NCI-H2171 treated with DMSO at 0.1 percent for 48 hours (cell line): ENCODE results near the gene KMT2A.
A peak's percentile ranks its signal among the peaks of the same experiment; 100 is the strongest.
"Not testable (repeated sequence)": the region's sequence is repeated elsewhere in the genome, so short reads cannot be mapped to it uniquely, and the experiment has no call there.

Source experiments
- DNase-seq: peaks from one replicate; lab custom pipeline; 2025; lab: John Stamatoyannopoulos, UW

KMT2A gene

DNA sequence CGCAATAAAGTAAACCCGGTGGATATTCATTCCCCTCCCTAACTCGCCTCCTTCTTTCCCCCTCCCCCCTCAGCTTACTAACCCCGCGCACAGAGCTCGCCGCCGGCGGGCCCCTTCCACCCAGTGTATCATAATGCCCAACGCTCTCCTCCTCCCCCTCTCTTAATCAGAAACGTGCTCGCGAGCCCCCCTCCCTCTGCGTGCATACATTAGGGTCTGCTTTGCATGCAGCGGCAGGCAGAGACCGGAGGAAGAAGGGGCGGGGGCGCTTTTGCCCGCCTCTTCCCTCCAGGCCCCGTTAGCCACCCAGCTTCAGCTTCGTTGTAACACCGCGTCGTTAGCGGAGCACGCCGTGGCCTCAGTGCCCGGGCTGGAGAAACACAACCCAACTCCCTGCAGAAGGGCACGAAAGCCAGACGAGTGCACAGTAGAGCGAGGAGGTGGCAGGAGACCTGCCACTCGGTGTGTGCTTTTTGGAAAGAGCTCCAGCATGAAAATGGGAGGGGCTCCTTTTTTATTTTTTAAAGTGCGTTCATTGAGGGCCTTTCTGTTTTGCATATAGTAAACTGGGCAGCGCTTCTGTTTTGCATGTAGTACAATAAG is 901 bp upstream of the KMT2A start:
- peak; percentile 88 for DNase-seq

DNA sequence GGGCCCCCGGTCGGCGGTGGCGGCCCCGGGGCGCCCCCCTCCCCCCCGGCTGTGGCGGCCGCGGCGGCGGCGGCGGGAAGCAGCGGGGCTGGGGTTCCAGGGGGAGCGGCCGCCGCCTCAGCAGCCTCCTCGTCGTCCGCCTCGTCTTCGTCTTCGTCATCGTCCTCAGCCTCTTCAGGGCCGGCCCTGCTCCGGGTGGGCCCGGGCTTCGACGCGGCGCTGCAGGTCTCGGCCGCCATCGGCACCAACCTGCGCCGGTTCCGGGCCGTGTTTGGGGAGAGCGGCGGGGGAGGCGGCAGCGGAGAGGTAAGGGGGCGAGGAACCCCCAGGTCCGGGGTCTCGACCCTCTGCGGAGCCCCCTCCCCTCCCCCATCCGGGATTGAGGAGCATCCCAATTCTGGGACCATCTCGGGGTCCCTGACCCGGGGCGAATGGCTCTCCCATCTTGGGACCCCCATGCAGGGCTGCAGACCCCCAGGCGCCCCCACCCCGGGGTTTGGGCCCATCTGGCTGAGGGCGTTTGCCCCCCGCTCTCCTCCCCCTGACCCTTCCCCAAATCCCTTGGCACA is 431 bp downstream of the KMT2A start:
- DNase-seq: no peak

DNA sequence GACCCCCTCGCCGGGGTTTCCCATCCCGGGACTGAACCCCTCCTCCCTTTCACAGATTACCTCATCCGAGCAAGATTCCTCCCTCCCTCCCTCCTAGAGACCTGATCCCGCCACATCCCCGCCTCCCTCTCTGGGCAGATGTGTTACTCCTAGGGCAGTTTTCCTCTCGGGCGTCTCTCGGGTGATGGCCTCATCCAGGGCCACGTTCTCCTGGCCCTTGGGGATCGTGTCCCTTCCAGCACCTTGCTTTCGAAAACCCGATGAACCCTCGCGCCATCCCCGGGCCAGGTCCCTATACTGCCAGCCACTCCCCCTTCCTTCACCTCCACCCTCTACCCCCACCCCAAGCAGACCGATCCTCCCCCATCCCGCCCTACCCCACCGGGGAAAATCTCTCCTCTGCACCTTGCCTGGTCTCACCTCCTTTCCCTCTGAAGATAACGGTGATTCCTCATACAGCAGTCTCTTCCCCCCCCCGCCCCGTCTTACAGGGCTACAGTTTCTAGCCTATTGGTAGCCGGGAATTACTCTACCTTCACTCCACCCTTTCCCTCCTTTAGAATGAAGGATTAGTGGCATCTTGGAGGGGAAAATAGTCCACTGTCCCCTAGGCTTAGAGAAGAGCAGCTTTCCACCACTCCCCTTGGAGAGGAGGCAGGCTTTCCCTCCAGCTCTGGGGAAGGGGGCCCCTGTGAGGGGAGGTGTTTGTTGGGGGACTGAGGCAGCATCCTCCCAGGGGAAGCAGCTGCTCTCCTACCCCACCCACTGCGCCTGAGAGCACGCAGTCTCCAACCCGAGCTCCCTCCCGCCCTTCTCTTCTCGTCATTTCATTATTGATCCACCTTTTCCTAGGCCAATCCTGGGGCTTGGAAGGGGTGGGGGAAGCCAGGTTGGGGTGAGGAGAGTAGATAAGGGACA is 1.2 kb downstream of the KMT2A start:
- peak; percentile 36 for DNase-seq

DNA sequence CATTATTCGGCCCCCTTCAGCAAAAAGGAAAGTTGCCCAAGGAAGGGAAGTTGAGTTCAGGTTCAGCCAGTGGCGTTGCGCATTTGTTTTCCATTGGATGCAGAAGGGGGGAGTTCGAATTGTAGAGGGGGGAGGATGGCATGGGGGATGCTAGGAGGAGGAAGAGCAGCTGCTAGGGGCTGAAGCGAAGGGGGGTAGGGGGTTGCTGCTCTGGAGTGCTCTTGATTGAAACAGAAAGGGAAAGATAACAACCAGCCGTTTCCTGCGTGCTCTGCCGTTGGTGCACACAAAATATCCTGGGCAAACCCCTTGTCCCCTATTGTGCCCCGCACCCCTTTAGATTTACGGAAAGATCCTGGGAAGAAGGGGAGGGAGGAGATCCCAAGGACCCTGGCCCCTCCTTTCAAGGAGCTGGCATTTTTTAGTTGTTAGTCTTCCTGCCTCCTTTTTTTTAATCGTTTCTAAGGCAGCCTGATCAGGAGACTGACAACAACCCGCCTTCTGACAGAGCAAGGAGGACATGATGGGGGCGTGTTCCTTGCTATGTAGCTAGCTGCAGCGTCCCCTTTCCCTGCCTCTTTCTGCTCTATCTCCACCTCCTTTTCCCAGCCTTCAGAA is 2.1 kb downstream of the KMT2A start:
- no peak for DNase-seq

DNA sequence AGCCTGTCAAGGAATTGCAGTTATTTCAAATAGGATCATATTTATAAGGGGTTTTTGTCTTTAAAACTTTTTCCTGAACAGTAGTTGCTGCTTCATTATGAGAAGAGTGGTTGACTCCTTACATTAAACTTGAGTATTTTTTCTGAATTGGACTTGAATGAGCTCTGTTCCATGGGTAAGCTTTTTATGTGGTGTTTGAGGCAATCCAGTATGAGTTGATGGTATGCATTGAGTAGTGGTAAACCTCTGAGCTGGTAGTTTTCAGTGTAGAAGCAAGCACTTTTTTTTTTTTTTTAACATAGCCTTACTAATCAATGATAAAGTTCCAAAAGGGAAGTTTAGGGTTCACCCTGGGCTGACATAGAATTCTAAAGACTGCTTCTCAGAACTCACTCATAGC is 3.4 kb downstream of the KMT2A start:
- no peak for DNase-seq

DNA sequence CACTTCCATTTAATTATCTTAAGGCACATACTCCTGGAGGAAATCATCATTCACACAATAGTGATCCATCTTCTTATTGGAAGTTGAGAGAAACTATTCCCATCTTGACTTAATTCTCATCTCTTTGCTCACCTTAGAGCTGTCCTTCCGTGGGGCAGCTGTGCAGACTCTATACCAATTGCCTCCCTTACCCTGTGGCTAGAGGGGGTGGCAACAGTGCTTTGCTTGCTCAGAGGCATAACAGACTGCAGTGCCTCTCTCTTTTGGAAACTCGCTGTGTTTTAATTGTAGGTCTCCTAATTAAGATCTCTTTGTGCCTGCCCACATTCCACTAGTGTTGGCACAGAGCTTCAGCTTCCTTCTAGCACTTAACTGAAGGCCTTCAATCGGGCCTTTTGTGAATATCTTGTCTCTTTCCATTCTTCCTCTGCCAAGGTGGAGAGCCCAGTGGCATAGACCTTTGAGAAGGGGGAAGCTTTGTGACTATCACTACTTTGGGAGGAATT is 5.5 kb downstream of the KMT2A start:
- no peak for DNase-seq

DNA sequence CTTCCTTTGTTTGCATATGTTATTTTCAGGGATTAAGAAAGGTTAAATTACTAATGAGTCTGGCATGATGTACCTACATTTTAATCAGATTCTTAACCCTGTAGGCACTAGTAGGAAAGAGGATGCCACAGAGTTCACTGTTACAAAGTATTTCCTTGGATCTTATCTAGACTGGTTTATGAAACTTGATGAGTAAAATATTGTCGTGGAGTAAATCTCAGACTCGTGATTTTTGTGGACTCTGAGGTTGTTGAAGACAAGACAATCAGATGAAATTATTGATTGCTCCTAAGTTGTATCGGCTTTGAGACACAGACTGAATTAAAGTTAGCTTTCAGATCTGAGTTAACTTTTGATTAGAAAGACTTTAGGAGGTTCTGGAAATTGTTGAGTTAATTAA is 6.0 kb downstream of the KMT2A start:
- DNase-seq: no peak

DNA sequence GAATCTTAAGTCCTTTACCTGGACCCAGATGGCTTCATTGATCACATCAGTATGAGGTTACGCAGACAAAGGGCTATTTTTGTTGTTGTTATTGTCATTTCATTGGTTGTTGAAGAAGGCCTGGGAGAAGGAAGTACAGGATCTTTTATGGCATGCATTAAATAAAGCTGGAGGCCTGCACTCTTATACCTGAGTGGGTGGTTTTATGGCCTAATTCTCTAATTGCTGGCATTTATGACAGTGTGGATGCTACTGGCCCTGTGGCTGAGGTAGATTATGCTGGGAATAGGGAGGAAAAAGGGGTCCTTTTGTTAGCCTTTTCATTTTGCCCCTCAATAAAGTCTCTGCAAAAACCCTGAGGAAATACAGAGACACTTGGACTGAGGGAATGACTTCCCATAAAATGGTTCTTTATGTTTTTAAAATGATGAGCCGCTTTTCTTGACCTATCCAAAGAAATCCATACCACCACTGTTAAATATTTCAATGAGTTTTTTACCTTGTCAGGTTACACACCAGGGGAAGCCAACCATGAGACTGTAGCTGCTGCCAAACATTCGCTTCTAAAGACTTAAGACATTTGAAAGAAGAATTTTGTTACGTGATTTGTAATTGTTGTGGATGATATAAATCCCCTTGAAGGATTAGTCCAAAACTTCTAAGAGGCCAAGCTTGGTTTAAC is 6.8 kb downstream of the KMT2A start:
- no peak for DNase-seq

DNA sequence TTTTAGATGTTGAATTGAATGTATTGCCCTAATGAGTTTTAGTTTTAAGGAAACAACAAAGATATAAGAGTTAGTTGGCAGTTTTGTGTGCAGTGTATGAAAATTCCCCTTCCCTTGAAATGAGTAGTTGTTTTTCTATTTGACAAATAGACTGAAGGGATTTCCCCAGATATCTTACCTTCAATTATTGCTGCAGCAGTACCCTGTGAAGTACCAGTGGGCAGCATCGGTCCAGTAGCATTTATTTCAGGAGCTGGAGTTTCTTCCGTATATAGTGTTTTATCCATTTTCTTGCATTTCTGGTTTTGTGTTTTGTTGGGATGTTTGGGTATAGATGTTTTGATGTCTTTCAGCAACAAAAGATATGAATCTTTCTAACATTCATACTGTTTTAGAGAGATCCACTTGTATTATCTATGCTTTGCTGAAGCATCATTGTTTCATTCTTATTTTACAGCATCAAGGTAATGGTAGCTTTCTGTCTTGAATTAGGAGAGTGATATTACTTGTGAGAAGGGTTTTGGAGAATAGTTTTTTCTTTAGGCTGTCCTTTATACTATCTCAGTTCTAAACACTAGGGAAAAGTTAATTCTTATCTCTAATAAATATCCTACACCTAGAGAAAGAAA is 7.4 kb downstream of the KMT2A start:
- no peak for DNase-seq

DNA sequence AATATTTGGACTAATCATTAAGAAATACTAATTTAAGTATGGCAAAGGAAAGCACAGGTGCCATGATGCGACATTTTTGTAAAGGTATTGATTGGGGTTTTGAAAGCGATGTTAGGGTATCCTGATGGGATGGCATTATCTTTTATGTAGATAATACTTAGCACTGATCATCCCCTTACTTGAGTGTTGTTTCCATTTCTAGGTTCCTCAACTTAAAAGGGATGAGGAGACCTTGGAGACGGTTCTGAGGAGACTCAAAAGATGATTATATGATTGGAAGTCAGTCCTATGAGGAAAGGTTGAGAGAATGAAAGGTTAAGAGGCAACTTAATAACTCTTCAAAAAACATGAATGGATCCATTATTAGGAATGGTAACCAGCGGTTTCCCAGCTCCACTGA is 11.1 kb downstream of the KMT2A start:
- no peak for DNase-seq

DNA sequence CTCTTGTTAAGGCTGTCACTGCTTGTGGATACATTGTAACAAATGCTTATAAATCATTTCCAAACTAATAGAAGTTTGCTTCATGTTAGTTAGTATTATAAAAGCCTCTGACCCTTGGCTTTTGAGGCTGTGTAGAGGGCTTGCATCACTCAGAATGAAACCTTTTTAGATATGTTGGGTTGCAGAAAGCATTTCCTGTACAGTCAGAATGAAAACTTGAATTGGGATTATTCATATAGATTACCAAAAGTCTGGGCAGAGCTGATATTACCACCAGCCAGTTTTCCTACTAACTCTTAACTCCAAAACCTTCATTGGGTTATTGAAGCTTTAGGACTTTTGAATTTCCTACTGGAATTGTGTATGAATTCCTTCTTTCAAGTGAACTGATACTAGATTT is 12.0 kb downstream of the KMT2A start:
- no peak for DNase-seq

DNA sequence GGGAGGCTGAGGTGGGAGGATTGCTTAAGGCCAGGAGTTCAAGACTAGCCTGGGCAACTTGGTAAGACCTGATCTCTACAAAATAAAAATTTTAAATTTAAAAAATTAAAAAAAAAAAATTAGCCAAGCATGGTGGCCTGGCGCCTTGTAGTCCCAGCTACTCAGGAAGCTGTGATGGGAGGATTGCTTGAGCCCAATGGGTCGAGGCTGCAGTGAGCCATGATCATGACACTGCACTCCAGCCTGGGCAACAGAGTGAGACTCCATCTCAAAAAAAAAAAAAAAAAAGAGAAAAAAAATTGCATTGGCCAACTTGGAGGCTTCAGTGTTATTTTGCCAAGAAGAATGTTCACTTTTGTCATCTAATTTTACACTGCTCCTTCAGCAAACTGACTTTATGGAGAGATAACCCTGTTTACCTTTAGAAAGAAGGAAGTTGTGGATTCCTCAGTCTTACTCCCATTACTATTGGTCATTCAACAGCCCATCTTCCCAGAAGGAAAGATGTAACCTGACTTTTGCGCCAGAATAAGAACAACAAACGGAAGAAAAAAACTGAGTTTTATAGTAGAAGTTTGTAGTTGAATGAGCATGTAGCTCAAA is 13.1 kb downstream of the KMT2A start:
- no peak for DNase-seq

DNA sequence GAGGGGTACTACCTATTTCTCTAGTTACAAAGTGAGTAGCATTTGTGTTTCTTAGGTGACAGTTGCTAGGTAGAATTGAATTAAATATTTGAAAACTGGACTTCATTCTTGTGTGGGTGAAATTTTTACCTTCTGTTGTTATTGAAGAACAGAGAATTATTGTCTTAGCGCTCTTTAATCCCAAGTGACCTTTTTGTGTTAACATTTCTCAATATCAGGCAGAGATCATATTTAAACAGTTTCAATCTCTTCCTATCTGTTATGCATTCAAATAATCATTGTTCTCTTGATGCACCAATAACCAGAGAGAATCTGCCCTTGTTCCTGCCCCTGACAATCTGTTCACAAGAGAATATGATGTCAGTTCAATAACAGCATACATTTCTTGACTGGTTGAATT is 14.2 kb downstream of the KMT2A start:
- no peak for DNase-seq

DNA sequence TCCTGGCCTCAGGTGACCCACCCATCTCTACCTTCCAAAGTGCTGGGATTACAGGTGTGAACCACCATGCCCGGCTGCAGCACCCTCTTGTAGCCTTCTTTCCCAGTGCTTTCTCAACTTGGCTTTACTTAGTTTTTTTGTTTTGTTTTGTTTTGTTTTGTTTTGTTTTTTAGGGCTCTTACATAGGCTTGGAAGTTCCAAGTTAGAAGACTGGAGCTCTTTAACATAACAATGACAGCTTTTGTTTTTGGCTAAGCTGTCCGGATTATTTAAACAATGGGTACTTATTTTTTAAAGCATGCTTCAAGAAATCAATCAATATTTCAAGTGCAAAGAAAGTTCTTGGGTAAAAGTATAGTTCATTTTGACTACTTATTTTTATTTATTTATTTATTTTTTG is 25.9 kb downstream of the KMT2A start:
- no peak for DNase-seq

DNA sequence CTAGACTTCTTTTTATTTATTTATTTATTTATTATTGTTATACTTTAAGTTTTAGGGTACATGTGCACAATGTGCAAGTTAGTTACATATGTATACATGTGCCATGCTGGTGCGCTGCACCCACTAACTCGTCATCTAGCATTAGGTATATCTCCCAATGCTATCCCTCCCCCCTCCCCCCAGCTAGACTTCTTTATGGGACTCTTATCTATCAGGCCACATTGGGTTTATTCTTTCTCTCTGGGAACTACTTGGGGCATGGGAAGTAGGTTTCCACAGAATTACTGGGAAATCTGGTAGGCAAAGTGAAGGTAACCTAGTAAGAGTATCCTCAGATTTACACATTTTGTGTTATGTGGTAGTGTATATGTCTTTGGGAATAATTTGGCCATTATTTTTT is 32.7 kb downstream of the KMT2A start:
- not testable (repeated sequence) for DNase-seq

DNA sequence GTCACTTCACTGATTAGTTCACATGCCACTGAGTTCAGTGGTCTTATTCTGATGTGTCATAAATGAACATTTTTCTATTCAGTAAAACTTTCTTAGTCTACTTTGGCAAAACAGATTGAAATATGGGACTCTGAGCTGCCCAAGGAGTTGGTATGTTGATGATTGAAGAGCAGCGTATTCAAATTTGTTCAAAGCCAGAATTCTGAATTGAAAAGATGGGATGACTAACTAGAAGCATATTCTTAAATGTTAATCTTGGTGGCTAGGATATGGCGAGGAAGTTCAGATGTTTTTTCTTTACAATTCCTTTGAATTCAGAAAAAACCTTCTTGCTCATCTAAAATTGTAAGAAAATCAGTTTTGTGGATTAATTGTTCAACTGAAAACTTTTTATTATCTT is 34.7 kb downstream of the KMT2A start:
- DNase-seq: no peak

DNA sequence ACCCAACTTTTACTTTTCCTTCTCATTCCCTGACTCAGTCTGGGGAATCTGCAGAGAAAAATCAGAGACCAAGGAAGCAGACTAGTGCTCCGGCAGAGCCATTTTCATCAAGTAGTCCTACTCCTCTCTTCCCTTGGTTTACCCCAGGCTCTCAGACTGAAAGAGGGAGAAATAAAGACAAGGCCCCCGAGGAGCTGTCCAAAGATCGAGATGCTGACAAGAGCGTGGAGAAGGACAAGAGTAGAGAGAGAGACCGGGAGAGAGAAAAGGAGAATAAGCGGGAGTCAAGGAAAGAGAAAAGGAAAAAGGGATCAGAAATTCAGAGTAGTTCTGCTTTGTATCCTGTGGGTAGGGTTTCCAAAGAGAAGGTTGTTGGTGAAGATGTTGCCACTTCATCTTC is 37.2 kb downstream of the KMT2A start:
- no peak for DNase-seq

DNA sequence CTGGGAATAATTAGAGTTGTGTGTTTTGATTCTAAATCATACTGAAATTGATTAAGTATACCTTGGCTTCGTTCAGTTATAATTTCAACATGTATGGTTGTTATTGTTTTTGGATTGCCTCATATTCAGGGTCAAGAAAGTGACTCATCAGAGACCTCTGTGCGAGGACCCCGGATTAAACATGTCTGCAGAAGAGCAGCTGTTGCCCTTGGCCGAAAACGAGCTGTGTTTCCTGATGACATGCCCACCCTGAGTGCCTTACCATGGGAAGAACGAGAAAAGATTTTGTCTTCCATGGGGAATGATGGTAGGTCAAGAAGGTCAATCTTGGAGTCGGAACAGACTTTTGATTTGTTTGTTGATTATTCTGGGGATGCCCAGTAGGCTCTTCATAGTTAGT is 40.4 kb downstream of the KMT2A start:
- DNase-seq: no peak

DNA sequence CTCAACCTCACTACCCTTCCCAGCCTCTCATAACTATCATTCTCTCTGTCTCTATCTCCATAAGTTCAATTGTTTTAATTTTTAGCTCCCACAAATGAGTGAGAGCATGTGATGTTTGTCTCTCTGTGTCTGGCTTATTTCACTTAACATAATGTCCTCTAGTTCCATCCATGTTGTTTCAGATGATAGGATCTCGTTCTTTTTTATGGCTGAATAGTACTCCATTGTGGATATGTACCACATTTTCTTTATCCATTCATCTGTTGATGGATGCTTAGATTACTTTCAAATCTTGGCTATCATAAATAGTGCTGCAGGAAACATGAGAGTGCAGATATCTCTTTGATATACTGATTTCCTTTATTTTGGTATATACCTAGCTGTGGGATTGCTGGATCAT is 44.9 kb downstream of the KMT2A start:
- DNase-seq: not testable (repeated sequence)

DNA sequence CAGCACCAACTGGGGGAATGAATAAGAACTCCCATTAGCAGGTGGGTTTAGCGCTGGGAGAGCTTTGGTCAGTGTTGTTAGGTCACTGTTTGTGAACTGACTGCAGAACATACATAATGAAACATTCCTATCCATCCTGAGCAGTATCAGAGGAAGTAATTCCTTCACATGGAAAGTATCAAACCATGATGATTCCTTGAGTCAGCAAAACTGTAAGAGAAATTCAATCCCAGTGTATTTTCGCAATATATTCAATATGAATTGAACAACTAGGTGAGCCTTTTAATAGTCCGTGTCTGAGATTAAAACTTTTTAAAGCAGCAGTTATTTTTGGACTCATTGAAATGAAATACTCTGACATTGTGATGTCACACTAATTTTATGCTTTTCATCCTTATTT is 48.1 kb downstream of the KMT2A start:
- DNase-seq: no peak

DNA sequence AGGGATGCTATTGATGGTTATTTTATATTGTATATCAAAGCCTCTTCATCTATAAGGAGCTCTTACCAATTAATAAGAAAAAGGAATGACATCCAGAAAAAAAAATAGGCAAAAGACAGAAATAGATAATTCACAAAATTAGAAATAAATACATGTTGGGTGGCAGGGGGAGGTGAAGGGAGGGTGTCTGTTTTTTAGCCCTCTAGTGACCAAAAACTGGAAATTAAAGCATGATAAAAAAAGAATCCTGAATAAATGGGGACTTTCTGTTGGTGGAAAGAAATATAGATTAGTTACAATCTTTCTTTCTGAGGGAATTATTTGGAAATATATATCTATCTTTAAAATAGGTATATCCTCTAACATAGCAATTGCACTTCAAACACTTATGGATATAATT is 49.0 kb downstream of the KMT2A start:
- no peak for DNase-seq
